Activated CD8-positive, alpha-beta memory T cell treated with anti-CD3 and anti-CD28 coated beads, Interleukin-2, amount 50 U/mL, for 4 hours (primary cell): Measurements from ENCODE around the gene PLD5.

Experiments
- DNase-seq: peaks from one replicate; pipeline ENCODE4 v3.0.0-alpha.2; 2020

PLD5 gene

DNA sequence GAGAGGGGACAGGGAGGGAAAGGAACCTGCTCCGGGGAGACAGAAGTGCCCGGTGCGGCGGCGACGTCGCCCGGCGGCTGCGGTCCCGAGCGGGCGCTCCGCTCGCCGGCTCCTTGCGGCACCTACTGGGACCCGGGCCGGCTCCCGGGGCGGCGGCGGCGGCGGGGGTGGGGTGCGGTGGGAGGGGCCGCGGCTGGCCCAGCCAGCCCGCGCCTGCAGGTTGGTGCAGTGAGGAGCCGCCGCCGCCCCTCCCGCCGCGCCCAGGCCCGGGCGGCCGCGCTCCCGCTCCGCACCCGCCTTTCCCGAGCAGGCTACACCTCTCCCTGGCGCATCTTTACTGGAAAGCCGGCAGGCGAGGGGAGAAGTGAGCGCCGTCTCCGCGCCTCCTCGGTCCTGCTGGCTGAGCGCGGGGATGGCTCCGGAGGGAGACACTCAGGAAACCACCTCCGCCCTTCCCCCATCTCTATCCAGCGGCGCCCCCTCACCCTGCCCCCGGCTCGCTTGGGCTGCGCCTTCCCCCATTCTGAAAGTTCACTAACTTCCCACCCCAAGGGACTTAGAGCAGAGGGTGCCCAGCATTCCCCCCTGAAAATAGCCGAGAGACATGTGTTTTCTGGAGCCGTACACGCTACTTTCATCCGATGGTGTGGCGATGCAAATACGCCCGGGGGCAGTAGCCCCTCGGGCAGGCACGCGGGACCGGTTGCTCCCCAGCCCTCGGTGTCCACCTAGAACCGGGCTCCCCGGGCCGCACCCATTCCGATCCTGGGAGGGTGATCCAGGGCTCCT, at the start of gene PLD5:
TSS of gene PLD5 (minus strand) at position 127 of the 789 bp plus-strand sequence.
- no peak for DNase-seq

DNA sequence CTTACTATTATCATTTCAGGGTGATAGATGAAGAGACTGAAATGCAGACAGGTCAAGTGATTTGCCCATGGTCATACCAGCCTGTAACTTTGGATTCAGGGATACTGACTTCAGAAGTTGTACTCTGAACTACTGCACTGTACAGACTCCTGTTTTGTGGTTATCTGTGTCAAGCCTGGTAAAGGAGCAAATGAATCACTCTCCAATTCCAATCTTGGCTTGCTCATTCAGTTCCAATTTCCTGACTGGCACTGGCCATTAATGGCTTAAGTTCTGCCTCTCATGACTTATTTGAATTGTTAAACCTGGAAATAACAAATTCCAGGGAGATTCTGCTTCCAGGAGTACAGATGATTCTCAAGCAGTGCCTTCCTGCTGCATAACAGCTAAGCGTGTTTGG, 45.4 kb upstream of the PLD5 start:
- no peak for DNase-seq

DNA sequence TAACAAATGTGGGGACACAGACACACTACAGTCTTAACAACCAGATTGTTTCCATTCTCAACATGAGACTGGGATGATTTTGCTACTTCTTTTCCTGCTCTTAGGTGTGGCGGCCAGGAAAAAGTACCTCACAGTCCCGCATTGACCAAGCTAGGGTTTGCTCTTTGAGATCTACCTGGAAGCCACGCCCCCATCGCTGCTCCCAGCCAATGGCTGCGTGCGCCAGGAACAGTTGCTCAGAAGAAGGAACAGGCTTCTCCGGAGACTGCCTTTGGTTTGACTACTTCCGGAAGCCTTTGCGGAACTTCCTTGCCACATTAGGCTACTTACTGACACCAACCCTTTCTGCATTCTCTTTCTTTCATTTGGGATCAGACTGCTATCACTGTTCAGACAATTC, 44.2 kb upstream of the PLD5 start:
- no peak for DNase-seq

DNA sequence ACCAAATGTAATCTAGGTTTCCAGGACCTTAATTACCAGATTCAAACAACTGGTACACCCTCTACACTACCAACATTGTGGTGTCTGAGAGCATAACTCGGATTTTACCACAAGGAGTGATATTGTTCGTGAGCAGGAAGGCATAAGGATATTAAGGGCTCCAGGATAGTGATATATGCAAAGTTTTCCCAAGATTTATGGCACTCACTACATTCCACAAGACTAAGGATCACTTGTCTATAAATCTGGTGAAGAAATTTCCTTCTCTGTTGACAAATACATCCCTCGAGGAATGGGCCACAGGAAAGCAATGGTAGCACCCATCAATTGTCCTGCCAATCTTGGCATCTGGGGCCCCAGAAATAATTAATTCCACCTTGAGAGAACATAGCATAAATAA, 43.1 kb upstream of the PLD5 start:
- no peak for DNase-seq

DNA sequence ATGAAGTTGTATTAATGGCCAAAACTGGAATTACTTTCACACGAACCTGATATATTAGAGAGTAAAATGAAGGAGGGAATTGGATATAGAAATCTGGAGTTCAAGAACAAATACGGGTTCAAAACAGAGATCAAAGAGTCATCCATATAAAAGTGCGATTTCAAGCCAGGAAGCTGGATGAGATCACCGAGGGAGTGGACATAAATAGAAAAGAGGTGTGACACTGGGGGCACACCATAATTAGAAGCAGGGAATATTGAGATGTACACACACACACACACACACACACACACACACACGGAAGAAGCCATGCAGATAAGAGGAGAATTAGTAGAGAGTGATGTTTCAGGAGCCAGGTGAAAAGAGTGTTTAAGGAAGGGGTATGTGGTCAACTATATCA, 32.3 kb upstream of the PLD5 start:
- no peak for DNase-seq

DNA sequence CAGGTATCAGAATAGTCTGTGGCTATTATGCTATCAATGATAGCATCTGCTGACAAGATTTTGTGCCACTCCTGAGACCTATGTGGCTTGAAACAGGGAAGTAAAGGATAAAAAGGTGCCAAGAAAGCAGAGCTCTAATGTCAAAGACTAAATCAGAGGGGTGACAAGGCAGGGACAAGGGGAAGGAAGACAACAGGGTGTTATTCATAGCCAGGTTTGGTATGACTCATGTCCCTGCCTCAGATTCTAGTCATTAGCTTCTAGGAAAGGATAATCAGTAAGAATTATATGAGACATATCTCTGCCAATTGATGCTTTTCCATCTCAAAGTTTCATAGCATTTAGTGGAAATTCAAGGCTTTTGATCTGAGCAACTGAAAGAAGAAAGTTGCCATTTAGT, 31.8 kb upstream of the PLD5 start:
- DNase-seq, result no peak

DNA sequence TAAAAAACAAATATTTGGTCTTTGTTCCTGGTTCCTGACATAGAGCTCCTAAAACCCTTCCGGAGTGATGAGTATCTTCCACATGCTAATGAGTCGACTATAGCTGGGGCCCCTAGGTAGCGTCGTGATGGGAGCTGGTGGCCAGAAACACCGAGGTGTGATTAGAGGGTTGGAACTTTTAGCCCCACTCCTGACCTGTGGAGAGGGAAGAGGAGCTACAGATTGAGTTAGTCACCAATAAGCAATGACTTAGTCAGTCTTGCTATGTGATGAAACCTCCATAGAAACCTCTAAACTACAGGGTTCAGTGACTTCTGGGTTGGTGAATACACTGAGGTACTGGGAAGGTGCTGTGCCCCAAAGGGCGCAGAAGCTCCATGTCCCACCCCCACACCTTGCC, 30.1 kb upstream of the PLD5 start:
- DNase-seq, result no peak

DNA sequence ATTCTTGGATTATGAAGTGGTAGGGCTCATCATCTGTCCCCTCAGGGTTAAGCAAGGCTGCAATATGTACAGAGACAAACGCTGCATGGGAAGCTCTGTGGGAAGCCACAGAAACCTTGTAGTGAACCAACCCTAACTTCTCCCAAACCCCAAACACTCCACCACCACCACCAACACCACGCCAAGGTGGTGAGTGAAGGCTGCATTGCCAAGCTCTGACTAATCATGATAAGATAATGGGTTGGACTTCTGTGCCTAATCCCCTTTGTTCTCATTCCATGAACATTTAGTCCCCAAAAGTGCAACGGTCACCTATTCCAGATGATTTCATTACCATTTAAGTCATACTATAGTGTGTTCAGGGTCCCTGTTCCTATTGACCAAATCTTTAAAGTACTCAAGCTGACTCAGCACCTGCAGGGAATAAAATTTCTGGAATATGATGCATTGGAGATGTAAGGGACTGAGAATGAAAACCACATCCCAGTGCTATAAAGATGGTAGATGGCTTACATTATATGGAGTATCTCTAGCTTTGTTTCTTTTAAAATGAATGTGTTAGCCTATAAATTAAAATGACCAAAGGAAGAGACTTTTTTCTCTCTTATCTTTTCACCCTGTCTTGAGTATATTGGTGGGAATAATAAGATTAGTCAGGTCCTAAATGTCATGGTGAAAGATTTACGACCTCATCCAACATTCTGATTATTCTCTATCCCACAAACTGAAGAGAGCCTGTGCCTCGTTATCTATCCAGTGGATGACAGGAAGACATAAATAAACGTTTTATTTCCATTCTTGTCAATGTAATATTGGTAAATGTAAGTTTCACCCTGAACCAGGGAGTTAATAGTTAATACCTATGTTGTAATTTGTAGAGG, 22.6 kb upstream of the PLD5 start:
- DNase-seq, result no peak

DNA sequence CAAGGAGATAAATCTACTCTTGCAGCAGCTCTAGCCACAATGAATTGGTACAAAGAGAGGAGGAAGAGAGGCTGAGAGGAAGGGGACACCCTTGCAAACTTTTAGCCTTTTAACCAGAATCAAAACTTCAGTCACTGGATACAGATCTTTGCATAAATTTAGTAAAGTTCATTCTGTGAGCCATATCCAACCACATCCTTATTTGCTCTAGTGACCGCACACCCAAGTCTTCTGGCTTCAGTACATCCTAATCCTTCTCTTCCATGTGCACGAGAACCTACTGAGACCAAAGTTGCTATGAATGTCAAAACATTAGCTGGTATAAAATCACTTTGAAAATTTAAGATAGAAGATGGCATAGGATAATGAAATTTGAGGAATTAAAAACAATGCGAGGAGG, 21.9 kb upstream of the PLD5 start:
- no peak for DNase-seq

DNA sequence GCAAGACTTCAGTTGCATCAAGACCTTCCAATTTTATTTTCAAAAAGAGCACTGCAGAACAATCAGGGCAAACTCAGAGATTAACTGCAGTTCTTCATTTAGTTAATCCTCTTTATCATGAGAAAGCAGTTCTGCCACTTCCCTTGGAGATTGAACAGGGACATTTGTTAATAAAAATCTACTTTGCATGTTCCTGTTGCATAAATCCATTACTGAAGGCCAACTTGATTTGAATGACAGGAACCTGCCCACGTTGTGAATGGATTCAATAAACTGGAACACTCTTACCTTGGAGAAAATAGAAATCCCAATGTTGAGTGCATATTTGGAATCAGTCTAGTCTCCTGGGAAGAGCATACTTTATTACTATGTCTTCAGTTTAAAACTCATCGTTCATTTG, 19.6 kb upstream of the PLD5 start:
- no peak for DNase-seq

DNA sequence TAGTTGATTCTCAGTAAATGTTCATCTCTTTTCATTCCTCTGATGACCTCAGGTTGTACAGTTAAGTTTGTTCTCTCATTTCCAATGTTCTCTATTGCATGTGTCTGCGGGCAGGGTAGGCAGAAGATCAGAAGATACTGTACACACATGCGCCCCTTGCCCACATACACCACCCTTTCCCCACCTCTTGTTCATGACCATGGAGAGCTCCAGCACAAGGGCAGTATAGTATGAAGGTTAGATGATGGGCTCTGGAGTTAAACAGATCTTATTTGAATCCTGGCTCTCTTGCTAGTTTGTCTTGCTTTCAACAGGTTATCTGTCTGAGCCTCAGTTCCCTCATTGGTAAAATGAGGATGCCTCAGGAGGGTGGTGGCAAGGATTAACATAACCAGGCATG, 17.8 kb upstream of the PLD5 start:
- no peak for DNase-seq

DNA sequence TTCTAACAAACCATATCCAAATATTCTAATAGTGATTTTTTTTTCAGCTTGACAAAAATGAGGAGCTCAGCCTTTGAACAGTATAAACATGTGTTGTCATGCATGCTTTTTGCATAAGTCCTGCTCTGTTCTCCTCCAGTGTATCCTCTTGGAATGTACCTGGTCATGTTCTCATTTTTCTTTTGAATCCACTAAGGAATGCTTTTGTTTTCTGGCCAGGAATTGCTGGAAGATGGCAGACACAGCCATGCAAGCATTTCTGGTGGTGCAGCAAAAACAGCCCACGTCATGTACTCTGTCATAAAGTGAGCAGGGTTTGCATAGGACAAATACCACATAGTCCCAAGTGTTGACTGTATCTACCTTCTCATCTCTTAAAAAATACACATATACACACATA, 11.5 kb upstream of the PLD5 start:
- DNase-seq, result no peak

DNA sequence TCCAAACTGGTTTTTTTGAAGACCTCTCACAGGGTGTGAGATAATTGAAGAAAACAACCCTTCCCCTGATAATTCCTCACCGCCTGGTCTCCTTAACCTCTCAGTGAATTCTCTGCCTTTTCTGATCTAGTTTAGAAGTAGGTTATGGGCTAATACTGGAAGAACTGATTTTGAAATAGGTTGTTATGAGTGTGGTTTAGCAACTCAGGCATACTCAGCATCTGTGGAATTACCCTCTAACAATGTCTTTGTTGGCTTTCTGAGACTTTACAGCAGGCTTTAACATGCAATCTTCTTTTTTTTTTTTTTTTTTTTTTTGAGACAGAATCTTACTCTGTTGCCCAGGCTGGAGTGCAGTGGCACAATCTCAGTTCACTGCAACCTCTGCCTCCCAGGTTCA, 10.3 kb upstream of the PLD5 start:
- no peak for DNase-seq

DNA sequence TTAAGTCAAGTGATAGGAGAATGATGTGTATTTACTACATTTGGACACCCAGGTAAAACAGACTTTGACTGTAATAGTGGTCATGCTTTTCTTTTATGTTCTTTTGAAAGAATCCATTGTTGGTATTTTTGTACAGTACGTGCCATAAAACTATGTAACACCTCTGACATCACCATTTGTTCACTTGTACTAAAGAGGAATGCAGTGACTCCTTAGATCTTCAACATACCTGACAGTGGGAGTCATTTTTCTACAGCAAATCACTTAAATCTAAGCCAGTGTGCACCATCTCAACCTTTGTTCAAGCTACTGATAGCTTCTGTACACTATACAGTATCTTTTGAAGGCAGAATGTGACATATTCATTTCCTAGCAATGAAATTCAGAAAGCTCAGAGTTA, 6.3 kb upstream of the PLD5 start:
- no peak for DNase-seq

DNA sequence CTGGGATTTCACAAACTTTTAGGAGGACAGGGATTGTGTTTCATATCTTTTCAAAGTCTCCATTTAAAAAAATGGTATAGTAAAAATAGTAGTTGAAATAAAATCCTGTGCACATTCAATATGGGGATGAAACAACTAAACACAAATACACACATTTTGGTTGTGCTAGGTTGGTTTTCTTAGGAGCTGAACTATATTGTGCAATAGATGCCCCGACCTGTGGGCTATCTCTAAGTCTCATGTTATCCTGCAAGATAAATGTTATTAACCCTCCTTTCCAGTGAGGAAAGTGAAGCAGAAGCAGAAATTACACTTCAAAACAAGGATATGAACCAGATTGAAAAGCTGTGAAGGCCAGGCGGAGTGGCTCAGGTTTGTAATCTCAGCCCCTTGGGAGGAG, 1.3 kb upstream of the PLD5 start:
- no peak for DNase-seq

DNA sequence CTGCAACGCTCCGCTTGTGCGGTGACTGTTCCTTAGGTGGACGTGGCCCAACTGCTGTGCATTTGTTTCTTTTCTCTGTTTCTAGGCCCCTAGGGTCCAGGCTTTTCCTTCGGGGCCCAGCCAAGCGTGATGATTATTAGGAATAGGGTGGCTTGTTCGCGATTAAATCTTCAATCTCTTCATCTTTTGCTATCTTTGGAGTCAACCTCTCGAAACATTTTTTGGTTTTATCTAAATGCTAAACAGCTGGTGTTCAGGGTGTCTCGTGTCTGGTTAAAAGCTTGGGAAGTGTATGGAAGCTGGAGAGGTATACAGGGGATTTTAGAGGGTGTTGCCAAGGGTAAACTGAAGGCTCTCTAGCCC, 844 bp upstream of the PLD5 start:
- no peak for DNase-seq

DNA sequence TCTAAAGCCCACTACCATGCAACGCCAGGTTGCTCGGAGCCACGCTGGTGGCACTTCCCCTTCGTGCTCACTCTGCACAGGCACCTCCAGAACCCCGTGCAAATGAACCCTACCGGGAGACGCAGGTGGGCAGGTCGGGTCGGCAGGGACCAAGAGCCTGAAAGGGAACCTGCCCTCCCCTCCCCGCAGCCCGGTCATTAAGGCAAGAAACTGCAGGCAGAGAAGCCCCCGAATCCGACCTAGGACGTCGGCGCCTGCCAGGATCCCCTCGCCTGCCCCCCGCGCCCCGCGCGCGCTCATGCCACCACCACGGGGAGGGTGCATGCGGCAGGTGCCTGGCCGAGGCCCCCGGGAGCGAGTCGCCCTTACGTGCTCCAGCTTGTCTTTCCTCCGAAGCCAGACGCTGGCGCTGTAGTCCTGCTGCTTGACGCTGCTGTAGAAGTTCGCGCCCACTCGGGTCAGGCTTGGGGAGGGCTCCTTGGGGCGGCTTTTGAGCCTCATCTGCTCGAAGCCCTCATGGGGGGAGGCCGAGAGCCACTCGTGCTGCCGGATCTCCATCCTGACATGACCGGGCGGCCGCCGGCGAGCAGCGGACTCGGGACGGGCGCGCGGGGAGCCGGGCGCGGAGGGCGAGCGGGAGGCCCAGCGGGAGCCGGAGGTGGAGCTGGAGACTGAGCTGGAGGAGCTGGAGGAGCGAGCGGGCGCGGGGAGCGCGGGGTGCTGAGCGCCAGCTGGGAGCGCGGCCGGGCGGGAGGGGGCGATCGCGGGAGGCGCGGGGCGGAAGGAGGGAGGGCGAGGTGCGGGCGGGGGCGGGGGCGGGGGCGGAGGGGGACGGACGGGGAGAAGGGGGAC, 552 bp downstream of the PLD5 start:
- no peak for DNase-seq

DNA sequence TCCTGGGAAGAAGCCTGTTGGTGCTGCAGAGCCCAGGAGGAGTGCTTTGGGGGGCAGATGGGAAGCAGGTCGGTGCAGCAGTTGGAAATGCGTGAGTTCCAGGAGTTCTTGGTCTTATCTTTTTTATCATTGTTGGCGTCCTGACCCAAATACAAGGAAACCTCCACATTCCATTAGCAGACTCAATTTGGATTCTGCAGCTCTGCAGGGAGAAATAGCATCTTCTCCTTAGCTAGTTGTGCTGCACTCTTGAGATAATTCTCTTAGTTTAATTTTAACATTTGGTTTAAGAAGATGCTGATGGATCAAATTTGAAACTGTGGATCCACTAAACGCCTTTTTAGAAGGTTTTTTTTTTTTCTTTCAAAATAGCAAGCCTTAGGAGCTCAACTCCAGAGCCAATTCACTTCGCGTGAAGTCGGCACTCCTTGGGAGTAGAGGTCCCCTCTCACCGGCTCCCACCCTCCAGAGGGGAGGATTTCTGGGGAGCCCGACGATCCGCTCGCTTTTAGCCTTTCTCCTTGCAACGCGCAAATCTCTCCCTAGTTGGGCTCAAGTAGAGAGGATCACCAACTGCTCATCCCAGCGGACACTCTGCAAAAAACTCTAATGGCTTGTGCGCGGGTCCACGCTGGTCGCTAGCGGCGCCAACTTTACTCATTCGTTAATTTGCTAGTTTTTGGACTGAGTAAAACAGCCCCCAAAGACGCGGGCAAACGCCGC, 1.3 kb downstream of the PLD5 start:
- DNase-seq, result no peak

DNA sequence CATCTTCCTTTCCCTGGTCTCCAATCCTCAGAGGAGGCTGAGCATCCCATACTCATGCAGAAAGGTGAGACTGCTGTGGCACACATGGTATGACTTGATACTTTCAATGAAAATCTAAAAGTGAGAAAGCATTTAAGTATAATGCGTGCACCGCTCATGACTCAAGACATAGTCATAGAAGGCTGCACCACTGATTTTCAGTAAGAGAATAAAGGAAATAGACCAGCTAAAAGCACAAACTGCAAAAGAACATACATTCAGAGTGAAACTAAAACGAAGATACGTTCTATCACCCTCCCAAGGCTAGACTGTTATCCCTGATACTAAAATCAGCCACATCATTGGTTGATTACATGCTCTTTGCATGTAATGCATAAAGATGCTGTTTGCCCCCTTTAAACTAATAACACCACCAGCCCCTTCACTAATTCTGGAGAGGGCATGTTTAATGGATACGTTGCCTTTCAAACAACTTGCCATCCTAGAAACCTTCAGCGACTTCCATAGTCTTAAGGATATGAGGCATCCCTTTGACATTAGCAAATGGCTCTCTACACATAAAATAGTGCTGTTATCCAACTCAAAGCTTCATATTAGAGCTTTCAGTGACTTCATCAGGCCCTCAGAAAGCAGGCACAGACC, 2.1 kb downstream of the PLD5 start:
- DNase-seq, result no peak

DNA sequence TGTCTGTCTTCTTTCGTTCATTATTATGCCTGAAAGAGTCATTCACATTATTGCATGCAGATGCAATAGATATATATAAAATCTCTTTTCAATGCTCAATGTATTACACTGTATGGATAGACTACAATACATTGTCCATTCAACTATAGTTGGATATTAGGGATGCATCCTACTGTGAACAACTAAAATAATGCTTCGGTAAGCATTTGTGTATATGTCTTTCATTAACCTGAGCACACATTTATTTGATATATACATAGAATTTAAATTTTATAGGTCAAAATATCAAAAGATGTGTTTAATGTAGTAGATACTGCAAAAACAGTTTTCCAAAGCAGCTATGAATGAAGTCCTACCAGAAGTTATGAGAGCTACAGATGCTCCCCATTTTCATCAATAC, 8.9 kb downstream of the PLD5 start:
- DNase-seq, result no peak

DNA sequence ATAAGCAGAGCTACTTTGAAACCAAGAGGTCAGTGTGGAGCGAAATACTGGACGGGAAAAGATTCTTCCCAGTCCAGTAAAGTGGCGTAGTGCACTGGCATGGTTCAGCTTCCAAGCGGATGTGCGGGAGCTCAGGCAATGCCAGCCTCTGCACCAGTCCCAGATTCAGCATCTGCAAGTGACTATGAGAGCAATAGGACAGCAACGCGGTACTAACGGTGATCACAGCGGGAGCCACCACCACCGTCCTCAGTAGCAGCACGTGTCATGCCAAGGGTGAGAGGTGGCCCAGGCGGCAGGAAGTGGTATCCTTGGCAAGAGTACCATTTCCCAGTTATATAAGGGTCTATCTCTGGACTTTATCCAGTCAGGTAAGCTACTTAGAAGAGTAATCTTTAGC, 17.8 kb downstream of the PLD5 start:
- DNase-seq, result no peak

DNA sequence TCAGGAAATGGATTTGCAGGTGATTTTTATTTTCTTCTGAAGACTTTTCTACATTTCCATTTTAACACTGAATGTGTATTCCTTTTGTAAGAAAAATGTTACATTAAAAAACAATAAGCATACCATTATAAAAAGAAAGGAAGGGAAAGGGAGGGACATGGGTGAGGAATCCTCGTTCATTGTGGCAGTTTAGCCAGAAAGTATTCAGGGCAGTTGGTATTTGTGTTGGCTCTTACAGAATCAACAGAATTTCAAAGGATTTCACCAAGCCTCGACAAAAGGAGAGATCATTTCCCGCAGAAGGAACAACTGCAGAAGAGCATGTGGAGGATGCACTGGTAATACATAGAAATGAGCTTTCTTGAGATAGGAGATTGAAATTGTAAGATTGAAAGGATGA, 35.0 kb downstream of the PLD5 start:
- no peak for DNase-seq
